HG03460 (cell line): ENCODE results near the gene RHOBTB1.

Source experiments
- ATAC-seq: cut with Tn5 transposase; IDR thresholded peaks from one replicate; pipeline ENCODE4 v1.9.1; 2021; ENCODE audit not compliant: unreplicated experiment

The RHOBTB1 gene

DNA sequence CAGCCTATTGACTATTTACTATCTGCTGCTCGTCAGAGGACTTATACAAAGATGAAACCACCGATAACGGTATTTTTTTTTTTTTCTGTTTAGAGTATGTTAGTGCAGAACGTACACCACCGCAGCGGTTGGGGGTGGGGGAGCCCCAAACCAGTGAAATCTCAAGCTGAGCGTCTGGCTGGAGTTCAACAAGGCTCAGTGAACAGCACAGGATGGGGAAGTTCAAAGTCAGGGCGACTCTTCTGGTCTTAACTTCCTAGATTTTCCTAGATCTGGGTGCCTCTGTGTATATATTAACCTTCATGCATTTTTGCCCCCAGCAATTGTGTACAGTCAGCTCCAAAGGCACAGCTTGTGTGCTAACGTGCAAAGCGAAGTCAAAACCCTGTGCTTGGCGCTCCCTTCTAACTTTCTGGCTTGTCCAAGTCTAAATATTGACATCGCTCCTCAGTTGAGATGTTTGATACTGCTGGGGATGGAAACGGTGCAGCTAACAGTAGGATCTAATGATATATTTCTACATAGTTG lies 1.1 kb downstream of the RHOBTB1 start:
- no peak for ATAC-seq

DNA sequence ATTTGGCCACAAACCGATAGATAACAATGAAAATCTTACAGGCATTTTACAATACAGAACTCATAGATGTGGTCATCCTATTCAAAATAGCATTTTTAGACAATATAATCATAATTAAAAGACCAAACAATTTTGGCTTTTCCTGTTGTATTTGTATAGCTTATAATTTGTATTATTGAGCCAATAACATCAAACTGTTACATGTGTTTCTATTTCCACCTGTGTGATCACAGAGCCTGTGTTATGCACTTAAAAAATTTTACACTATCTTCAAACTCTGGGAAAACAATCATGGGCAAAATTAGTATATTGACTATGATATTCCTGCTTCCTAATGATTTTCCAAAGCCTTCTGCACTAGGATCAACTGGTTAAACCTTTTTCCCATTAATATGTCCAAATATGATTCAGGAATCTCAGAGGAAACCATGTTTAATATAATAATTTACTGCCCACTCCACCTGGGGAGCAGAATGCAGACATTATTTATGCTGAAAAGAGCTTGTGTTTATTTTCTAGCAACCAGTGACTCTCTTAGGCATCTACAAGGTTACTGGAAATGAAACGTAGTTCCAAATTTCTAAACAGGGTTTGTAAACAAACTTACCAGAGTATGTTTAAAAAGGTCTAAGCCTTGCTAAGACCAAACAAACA lies 1.7 kb downstream of the RHOBTB1 start:
- ATAC-seq = no peak

- no peak for ATAC-seq
These were observed 3.5 kb downstream of the RHOBTB1 start for GRCh38 chr10:60940446-60940845.

- ATAC-seq = no peak
These were observed 6.0 kb downstream of the RHOBTB1 start for GRCh38 chr10:60937784-60938654.

DNA sequence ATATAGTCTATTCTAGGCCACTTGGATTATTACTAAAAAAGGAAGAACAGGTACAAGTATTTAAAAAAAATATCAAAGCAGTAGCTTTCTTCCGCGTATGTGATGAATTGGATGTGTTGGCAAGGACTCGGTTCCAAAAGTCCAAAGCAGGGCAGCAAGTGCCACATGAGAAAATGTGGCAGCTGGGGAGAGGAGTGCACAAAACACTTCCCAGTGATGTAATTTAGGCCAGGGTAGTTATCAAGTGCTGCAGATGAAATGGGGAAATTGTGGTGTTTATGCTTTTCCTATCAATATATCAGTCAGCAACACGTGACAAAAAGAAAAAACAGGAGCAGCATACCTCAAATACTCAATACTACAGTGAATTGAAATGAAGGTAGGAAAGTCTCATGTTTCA lies 7.0 kb downstream of the RHOBTB1 start:
- no peak for ATAC-seq

GRCh38 chr10:60934215-60935175 lies 9.5 kb downstream of the RHOBTB1 start:
- ATAC-seq = no peak

- ATAC-seq = no peak
These were observed 11.2 kb downstream of the RHOBTB1 start for GRCh38 chr10:60932756-60933155.

GRCh38 chr10:60930237-60930636 lies 13.7 kb downstream of the RHOBTB1 start:
- no peak for ATAC-seq

GRCh38 chr10:60921633-60922032 lies 22.4 kb downstream of the RHOBTB1 start:
- no peak for ATAC-seq

DNA sequence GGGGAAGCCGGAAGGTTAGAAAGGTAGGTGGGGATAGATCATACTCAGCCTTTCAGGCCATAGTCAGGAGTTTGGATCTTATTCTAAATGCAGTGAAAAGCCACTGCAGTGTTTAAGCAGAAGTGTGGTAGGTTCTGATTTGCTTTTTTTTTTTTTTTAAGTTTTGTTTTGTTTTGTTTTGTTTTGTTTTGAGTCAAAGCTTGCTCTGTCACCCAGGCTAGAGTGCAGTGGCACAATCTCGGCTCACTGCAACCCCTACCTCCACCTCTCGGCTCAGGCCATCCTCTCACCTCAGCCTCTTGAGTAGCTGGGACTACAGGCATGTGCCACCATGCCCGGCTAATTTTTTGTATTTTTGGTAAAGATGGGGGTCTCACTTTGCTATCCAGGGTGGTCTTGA lies 23.5 kb downstream of the RHOBTB1 start:
- ATAC-seq = no peak

DNA sequence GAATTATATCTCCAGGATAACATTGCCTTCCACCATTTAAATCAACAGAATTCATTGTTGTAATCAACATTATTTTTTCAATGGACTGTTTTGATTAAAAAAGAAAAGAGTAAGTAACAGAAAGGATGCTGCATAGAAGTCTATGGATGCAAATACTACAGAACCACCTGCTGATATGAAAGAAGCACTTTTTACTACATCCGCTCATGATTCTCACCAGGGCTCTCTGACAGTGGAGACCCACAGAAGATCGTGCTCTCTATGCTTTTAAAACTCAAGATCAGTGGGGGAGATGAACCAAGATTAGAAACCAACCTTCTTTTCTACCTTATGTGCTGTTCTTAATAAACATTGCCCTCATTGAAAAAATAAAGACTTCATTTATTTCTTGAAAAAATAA lies 24.4 kb downstream of the RHOBTB1 start:
- ATAC-seq = no peak

GRCh38 chr10:60917331-60918280 lies 26.4 kb downstream of the RHOBTB1 start:
- no peak for ATAC-seq

- ATAC-seq = no peak
These were observed 28.0 kb downstream of the RHOBTB1 start for GRCh38 chr10:60916025-60916424.

- ATAC-seq = no peak
These were observed 29.3 kb downstream of the RHOBTB1 start for GRCh38 chr10:60914690-60915141.

DNA sequence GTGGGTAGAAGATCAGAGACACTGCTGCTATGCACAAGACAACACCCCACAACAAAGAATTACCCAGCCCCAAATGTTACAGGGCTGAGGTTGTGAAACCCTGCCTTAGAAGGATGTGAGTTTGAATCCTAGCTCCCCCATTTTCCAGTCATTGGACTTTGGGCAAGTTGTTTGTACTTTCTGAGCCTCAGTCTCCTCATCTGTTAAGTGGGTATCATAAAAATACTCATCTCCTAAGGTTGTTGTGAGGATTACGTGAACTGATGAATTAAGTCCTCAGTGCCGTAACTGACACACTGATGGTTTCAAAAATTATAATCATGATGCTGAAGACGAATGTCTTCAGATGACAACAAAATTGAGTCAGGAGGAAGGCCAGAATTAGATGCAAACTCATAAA lies 30.3 kb downstream of the RHOBTB1 start:
- no peak for ATAC-seq

DNA sequence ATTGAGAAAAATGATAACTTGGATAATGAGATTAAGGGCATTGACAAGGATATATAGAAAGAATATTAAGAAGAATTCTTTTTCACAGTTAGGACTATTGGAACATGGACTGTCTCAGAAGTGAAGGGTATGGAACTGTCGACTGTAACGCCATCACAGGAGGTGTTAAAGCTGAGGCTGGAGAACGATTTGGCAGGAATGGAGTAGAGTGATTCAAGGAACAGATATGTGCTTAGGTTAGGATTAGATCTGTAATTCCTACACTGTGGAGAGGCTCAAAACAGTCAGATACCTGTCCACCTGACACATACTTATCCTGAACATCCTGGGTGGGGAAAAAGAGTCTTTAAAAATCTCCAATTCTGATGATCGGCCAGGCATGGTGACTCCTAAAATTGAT lies 30.9 kb downstream of the RHOBTB1 start:
- no peak for ATAC-seq

GRCh38 chr10:60911715-60912114 lies 32.3 kb downstream of the RHOBTB1 start:
- ATAC-seq = no peak

GRCh38 chr10:60911216-60911615 lies 32.8 kb downstream of the RHOBTB1 start:
- ATAC-seq = no peak

DNA sequence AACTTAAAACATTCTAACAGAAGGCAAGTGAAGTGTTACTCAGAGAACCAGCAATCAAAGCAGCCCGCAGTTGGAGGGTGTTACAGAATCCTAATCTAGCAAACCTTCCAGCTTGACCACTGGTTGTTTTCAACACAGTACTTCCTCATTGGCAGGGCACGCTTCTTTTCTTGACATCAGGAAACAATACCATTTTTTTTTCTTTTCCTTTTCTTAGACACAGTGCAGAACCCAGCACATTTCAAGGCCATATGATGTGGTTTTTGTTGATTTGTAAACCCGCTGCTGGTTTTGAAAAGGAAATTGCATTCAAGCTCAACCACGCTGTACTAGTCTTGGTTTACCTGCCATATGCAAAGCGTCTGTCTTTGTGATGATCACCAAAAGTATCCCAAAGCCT lies 33.4 kb downstream of the RHOBTB1 start:
- no peak for ATAC-seq

- ATAC-seq = no peak
These were observed 35.1 kb downstream of the RHOBTB1 start for GRCh38 chr10:60908896-60909295.
